ENCODE data around the gene BRINP1. TPM values are rescaled to one million over a fixed set of nuclear protein-coding genes. Genes with fewer than 3 reads are reported as not detected.

Gene BRINP1
- total RNA-seq, 1 experiment from 2014 or later: not detected

DNA sequence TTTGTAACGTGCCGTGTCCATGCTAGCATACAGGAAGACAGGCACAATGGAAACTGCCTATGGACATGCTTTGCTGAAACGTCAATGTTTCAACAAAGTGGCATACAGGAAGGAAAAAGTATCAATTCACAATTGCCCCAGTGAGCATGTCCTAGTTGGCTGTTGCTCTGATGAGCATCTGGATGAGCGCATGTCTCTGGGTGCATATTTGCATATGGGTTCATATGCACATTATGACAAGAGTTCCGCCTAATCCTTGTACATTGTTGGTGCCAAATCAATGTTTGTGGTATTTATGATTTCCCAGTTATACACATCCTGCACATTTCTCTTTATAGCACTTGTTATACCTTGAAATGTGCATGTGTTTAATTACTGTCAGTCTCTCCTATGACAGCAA is 58.5 kb downstream of the BRINP1 start:
- no peak for DNase-seq (ENCODE audit: unreplicated experiment)
- CTCF ChIA-PET: no interaction called here
- H3K9me3 Mint-ChIP-seq (ENCODE audit: unreplicated experiment): peaks cover 16% of the 10 kb centered on the region
- H3K27me3 Mint-ChIP-seq (ENCODE audit: insufficient read depth, unreplicated experiment): no peaks in the 10 kb centered on the region
- BruUV-seq (replicated peaks): no TSS peak
- TF ChIP-seq, protein P1, sequence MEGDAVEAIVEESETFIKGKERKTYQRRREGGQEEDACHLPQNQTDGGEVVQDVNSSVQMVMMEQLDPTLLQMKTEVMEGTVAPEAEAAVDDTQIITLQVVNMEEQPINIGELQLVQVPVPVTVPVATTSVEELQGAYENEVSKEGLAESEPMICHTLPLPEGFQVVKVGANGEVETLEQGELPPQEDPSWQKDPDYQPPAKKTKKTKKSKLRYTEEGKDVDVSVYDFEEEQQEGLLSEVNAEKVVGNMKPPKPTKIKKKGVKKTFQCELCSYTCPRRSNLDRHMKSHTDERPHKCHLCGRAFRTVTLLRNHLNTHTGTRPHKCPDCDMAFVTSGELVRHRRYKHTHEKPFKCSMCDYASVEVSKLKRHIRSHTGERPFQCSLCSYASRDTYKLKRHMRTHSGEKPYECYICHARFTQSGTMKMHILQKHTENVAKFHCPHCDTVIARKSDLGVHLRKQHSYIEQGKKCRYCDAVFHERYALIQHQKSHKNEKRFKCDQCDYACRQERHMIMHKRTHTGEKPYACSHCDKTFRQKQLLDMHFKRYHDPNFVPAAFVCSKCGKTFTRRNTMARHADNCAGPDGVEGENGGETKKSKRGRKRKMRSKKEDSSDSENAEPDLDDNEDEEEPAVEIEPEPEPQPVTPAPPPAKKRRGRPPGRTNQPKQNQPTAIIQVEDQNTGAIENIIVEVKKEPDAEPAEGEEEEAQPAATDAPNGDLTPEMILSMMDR (IDR thresholded peaks at IDR 0.05; ENCODE audit: unreplicated experiment): no peak
- no peaks in the 10 kb centered on the region for H3K36me3 Mint-ChIP-seq (ENCODE audit: insufficient read depth, unreplicated experiment)
- POLR2A ChIA-PET: no interaction called here
- H3K27ac Mint-ChIP-seq (ENCODE audit: low read depth, unreplicated experiment): no peak overlapping the region
- H3K4me3 Mint-ChIP-seq (ENCODE audit: unreplicated experiment): no peak overlapping the region
- H3K4me1 Mint-ChIP-seq (ENCODE audit: insufficient read depth, unreplicated experiment): no peaks in the 10 kb centered on the region
- intact Hi-C loops (cut with micrococcal nuclease): no loop called here

DNA sequence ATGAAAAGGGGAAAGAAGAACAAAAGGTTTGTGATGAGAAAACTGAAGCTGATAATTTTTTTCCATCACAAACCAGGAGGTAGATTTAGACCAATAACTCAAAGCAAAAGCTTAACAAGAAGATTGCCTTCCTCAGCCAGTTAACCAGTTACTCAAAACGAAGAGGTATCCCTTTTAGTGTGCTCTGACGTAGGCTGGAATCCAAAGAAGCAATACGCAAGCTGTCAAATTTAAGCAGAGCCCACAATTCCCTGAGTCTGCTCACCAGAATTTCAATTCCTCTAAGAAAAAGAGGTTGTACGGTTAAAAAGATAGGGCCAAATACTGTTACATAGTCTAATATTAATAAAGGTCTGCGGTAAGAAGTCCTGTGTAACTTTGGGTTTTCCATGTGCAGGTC is 61.8 kb downstream of the BRINP1 start:
- H3K4me1 Mint-ChIP-seq (ENCODE audit: insufficient read depth, unreplicated experiment): no peaks in the 10 kb centered on the region
- intact Hi-C loops (cut with micrococcal nuclease): no loop called here
- peaks cover 30% of the 10 kb centered on the region for H3K9me3 Mint-ChIP-seq (ENCODE audit: unreplicated experiment)
- no peak overlapping the region for H3K4me3 Mint-ChIP-seq (ENCODE audit: unreplicated experiment)
- CTCF ChIA-PET: no interaction called here
- TF ChIP-seq, protein P1 (IDR thresholded peaks at IDR 0.05; ENCODE audit: unreplicated experiment): no peak
- BruUV-seq (replicated peaks): no TSS peak
- no peak for DNase-seq (ENCODE audit: unreplicated experiment)
- POLR2A ChIA-PET: interaction anchor here (0.7 kb wide), 1 partner anchor 1136 kb away, joined by 3 read pairs; no protein-coding TSS in a partner anchor
- no peak overlapping the region for H3K27ac Mint-ChIP-seq (ENCODE audit: low read depth, unreplicated experiment)
- no peaks in the 10 kb centered on the region for H3K36me3 Mint-ChIP-seq (ENCODE audit: insufficient read depth, unreplicated experiment)
- H3K27me3 Mint-ChIP-seq (ENCODE audit: insufficient read depth, unreplicated experiment): no peaks in the 10 kb centered on the region

DNA sequence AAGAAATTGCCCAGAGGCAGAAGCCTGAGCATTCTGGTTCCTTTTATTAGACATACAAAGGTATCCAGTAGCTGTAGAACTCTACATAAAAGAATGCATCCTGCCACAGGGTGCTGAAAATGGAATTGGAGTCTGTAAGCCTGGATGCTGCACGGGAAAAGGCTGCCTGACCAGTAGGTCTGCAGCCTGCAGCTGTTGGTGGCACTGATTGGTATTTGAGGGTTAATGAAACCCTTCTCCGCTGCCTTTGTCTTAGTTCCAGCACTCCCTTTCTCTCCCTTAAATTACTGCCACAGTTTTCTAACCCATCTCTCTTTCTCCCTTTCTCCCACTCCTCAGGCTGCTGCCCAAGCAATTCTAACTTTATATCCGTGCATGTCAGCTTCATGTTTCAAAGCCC is 64.7 kb downstream of the BRINP1 start:
- Mint-ChIP-seq H3K9me3 (ENCODE audit: unreplicated experiment) (peaks cover 54% of the 10 kb centered on the region), H3K4me1 (ENCODE audit: insufficient read depth, unreplicated experiment) (no peaks in the 10 kb centered on the region), H3K4me3 (ENCODE audit: unreplicated experiment) (no peak overlapping the region), H3K27ac (ENCODE audit: low read depth, unreplicated experiment) (no peak overlapping the region), H3K36me3 (ENCODE audit: insufficient read depth, unreplicated experiment) (no peaks in the 10 kb centered on the region), H3K27me3 (ENCODE audit: insufficient read depth, unreplicated experiment) (no peaks in the 10 kb centered on the region)
- DNase-seq (ENCODE audit: unreplicated experiment): no peak
- BruUV-seq (replicated peaks): no TSS peak
- ChIA-PET CTCF (interaction anchor here (0.6 to 0.7 kb wide), 2 partner anchors 849 to 1434 kb away, joined by 3 read pairs; no protein-coding TSS in a partner anchor), POLR2A (no interaction called here)
- intact Hi-C loops (cut with micrococcal nuclease): no loop called here
- TF ChIP-seq, protein P1 (IDR thresholded peaks at IDR 0.05; ENCODE audit: unreplicated experiment): no peak

DNA sequence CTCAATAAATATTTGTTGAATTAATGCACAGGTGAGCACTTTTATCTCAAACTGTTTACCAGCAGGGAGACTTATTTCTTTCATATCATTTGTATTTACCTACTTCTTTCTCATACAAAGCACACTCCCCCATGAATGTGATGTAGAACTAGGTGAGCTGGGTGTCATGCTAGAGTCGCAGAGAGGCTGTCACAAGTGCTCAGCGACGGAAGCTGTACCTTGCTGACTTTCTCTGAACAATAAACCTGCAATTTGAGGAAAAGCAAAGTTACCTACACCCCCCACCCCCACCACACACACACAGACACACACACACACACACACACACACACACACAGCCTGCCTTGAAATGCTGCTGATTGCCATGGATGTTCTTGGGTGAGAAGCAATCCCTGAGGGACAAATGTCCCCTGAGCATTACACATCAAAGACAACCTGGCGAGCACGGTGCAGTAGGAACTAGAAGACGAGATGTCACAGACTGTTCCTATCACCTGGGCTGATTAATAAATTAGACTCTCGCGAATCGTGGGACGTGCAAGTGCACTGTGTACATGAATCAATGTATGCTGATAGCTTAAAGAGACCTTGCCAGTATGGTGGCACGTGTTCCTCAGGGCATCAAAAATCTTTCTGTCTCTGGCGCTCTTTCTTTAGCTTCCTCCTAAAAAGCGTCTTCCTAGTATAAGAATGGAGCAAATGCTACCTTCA is 66.1 kb downstream of the BRINP1 start:
- no TSS peak for BruUV-seq (replicated peaks)
- Mint-ChIP-seq H3K4me3 (ENCODE audit: unreplicated experiment) (no peak overlapping the region), H3K36me3 (ENCODE audit: insufficient read depth, unreplicated experiment) (no peaks in the 10 kb centered on the region), H3K27me3 (ENCODE audit: insufficient read depth, unreplicated experiment) (no peaks in the 10 kb centered on the region), H3K4me1 (ENCODE audit: insufficient read depth, unreplicated experiment) (no peaks in the 10 kb centered on the region), H3K27ac (ENCODE audit: low read depth, unreplicated experiment) (no peak overlapping the region), H3K9me3 (ENCODE audit: unreplicated experiment) (peaks cover 63% of the 10 kb centered on the region)
- intact Hi-C loops (cut with micrococcal nuclease): no loop called here
- POLR2A ChIA-PET: no interaction called here
- TF ChIP-seq, protein P1 (IDR thresholded peaks at IDR 0.05; ENCODE audit: unreplicated experiment): no peak
- no peak for DNase-seq (ENCODE audit: unreplicated experiment)
- CTCF ChIA-PET: interaction anchor here (0.6 kb wide), 1 partner anchor 1133 kb away, joined by 3 read pairs; no protein-coding TSS in a partner anchor
